KMS-11 (cell line): ENCODE results near the gene CRIM1.

Experiments used
- H2AFZ ChIP-seq: fragments of 200-600 bp; sonication (generic); 2 replicates; pipeline ENCODE4 v1.6.1; 2016; ENCODE audit warnings: antibody characterized with exemption, mixed run types, low read depth
- H3K27ac ChIP-seq: fragments of 200-600 bp; sonication (generic); 2 replicates; pipeline ENCODE4 v1.6.1; 2016; ENCODE audit warnings: mild to moderate bottlenecking, mixed run types
- H3K27me3 ChIP-seq: fragments of 200-600 bp; sonication (generic); 2 replicates; pipeline ENCODE4 v1.6.1; 2017; ENCODE audit warnings: mild to moderate bottlenecking, low read depth, mixed run types, moderate library complexity; ENCODE audit not compliant: insufficient read depth
- H3K36me3 ChIP-seq: fragments of 200-600 bp; sonication (generic); 2 replicates; pipeline ENCODE4 v1.6.1; 2017; ENCODE audit warnings: mild to moderate bottlenecking, mixed run types; ENCODE audit not compliant: insufficient read depth
- H3K4me1 ChIP-seq: fragments of 200-600 bp; sonication (generic); 2 replicates; pipeline ENCODE4 v1.6.1; 2016; ENCODE audit warnings: mild to moderate bottlenecking, low read depth, mixed run types; ENCODE audit not compliant: poor library complexity, severe bottlenecking
- H3K4me2 ChIP-seq: fragments of 200-600 bp; sonication (generic); 2 replicates; pipeline ENCODE4 v1.7.0; 2016; ENCODE audit warnings: mild to moderate bottlenecking, mixed run types
- H3K4me3 ChIP-seq: fragments of 200-600 bp; sonication (generic); IDR thresholded peaks from 2 replicates; pipeline ENCODE4 v1.6.1; 2017; ENCODE audit warnings: low read depth, low read length, mixed read lengths; ENCODE audit not compliant: insufficient read depth
- H3K79me2 ChIP-seq: fragments of 200-600 bp; sonication (generic); 2 replicates; pipeline ENCODE4 v1.6.1; 2016; ENCODE audit warnings: low read depth, mixed run types; ENCODE audit not compliant: insufficient read depth
- H3K9ac ChIP-seq: fragments of 200-600 bp; sonication (generic); 2 replicates; pipeline ENCODE4 v1.6.1; 2016; ENCODE audit warnings: mild to moderate bottlenecking, mixed run types
- H4K20me1 ChIP-seq: fragments of 200-600 bp; sonication (generic); 2 replicates; pipeline ENCODE4 v1.6.1; 2016; ENCODE audit warnings: mild to moderate bottlenecking, mixed run types; ENCODE audit not compliant: insufficient read depth
- CTCF ChIP-seq: fragments of 200-600 bp; sonication (generic); conservative IDR thresholded peaks from 2 replicates; pipeline ENCODE4 v1.6.1; 2017; ENCODE audit warnings: low read depth, mild to moderate bottlenecking, antibody characterized with exemption, low read length, moderate library complexity, mixed read lengths

CRIM1 gene

DNA sequence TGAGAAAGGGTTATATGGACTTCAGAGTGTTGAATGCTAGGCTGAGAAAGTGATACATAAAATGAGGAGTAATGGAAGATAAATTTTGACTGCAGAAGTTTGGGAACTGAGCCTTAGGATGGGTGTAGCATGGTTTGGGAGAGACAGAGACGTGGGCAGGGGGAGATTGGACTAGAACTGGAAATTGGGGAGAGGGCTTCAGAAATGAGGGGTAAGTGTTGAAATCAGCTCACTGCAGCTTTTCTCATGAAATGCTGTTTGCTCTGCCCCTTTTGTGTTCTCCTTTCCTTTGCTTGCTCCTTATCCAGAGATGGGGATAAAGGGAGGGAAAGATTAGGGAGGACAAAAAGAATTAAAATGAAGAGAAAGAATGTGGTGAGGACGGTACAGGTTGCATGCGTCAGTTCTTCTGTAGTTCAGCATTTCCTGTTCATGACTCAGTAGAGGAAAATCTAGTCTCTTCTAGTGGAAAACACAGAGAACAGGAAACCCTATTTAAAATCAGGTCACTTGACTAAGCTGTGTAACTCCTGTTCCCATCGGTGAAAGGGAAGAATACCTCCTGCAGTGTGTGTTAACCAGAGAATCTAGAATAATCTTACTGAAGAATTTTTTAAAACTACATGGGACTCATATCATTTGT is 105.6 kb downstream of the CRIM1 start:
- no peak overlapping the region for H3K4me3 ChIP-seq
- no peak for TF ChIP-seq CTCF
- H3K4me1 ChIP-seq = peaks cover 7% of the 10 kb centered on the region
- H2AFZ ChIP-seq = no peak overlapping the region
- H4K20me1 ChIP-seq = no peaks in the 10 kb centered on the region
- H3K79me2 ChIP-seq = no peaks in the 10 kb centered on the region
- no peak overlapping the region; the same call in 1 of the 2 replicates for H3K4me2 ChIP-seq
- peaks cover 2% of the 10 kb centered on the region for H3K36me3 ChIP-seq
- no peak overlapping the region for H3K27ac ChIP-seq
- H3K27me3 ChIP-seq = no peaks in the 10 kb centered on the region
- no peak overlapping the region for H3K9ac ChIP-seq

- Histone ChIP-seq H2AFZ (no peak overlapping the region), H3K27ac (no peak overlapping the region), H3K4me1 (peaks cover 7% of the 10 kb centered on the region), H3K9ac (no peak overlapping the region), H3K36me3 (peaks cover 2% of the 10 kb centered on the region), H4K20me1 (no peaks in the 10 kb centered on the region), H3K4me2 (no peak overlapping the region), H3K4me3 (no peak overlapping the region), H3K79me2 (no peaks in the 10 kb centered on the region), H3K27me3 (no peaks in the 10 kb centered on the region)
- TF ChIP-seq CTCF = no peak
These were observed 106.8 kb downstream of the CRIM1 start for GRCh38 chr2:36462311-36462935.

- H3K4me2 ChIP-seq = no peak overlapping the region
- peaks cover 7% of the 10 kb centered on the region for H3K4me1 ChIP-seq
- H3K27me3 ChIP-seq = no peaks in the 10 kb centered on the region
- TF ChIP-seq CTCF = no peak
- H3K79me2 ChIP-seq = no peaks in the 10 kb centered on the region
- H3K9ac ChIP-seq = no peak overlapping the region
- no peak overlapping the region for H3K27ac ChIP-seq
- no peak overlapping the region for H2AFZ ChIP-seq
- H3K36me3 ChIP-seq = peaks cover 2% of the 10 kb centered on the region
- H4K20me1 ChIP-seq = no peaks in the 10 kb centered on the region
- no peak overlapping the region for H3K4me3 ChIP-seq
These were observed 107.8 kb downstream of the CRIM1 start for GRCh38 chr2:36463365-36463764.

- no peak overlapping the region for H3K4me2 ChIP-seq
- H3K36me3 ChIP-seq = peaks cover 2% of the 10 kb centered on the region
- no peak for TF ChIP-seq CTCF
- H3K27me3 ChIP-seq = no peaks in the 10 kb centered on the region
- peaks cover 7% of the 10 kb centered on the region for H3K4me1 ChIP-seq
- no peaks in the 10 kb centered on the region for H3K79me2 ChIP-seq
- no peak overlapping the region for H3K27ac ChIP-seq
- H4K20me1 ChIP-seq = no peaks in the 10 kb centered on the region
- no peak overlapping the region for H2AFZ ChIP-seq
- no peak overlapping the region for H3K9ac ChIP-seq
- no peak overlapping the region for H3K4me3 ChIP-seq
These were observed 108.6 kb downstream of the CRIM1 start for GRCh38 chr2:36464006-36464721.
